Kidney glomerular epithelial cell (primary cell): ENCODE measurements around the gene KRTAP10-12.
A peak's percentile ranks its signal among the peaks of the same experiment; 100 is the strongest.

Experiments
- DNase-seq: peaks from one replicate; lab custom pipeline; 2025; lab: John Stamatoyannopoulos, UW

KRTAP10-12 gene

DNA sequence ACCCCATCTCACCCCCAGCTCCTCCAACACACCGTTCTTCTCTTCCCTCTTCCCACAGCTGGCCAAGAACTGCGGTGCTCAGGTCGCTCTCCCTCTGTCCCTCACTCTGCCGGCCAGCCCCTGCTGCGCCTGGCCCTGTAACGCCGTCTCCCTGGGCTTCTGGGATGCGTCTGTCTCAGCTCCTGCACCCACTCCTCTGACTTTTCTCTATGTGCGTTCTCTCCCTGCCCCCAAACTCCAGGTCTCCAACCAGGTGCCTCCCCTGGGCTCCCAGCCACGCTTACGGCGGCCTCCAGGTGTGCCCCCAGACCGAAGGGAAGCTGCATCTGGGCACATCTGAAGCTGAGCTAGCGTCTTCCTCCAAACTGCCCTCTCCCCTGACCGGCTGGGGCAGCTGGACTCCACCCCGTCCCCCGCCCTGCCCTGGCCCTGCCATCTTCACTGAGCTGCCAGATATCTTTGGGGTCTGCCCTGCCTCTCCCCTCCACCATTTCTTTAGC is 2.6 kb downstream of the KRTAP10-12 start:
- DNase-seq = no peak

DNA sequence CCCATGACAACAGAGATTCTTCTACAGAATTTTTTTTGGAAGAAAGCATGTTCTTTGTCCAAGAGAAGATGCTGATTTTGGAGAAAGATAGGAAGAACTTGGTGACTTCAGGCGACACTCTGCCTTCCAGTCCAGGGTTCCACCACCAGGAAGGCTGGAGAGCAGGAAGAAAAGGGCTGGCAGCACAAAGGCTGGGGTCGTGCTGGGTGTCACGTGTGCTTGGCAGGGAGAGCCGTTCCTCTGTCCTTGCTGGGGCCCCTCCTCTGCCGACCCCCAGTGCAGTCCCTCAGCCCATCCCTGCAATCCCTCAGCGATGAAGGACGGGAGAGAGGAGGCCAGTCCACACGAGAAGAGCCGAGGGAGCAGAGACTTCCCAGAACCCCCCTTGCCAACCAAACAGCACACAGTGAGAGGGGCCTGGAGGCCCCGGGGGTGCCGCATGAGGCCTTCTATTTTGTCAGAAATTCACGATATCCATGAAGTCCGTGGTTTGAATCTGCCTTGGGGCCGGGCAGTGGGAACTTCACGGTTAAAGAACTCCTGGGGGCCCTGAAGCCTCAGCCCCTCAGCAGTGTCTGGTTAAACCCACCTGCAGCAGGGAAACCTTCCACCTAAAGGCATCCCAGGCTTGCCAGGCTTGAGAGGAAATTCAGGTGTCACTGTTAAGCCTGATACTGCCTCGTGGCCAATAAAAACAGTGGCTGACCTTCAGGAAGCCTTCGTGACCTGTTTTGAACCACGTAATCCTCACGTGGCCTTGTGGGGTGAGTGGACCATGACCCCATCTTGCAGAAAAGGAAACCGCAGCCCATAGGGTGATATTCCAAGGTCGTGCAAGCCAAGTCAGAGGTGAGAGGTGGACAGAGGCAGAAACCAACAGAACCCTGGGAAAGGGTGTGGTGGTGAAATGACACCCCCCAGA is 3.4 kb downstream of the KRTAP10-12 start:
- DNase-seq = no peak

DNA sequence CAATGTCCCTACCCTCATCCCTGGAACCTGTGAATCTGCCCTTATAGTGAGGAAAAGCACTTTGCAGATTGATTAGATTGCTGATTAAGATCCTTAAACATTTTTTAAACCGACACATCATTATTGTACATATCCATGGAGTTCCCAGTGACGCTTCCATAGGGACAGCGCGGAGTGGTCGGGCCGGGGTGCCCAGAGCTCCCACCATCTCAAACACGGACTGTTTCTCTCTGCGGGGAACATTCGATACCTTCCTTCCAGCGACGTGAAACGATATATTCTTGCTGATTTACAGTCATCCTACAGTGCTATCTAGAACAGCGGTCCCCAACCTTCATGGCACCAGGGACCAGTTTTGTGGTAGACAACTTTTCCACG is 4.0 kb downstream of the KRTAP10-12 start:
- no peak for DNase-seq

DNA sequence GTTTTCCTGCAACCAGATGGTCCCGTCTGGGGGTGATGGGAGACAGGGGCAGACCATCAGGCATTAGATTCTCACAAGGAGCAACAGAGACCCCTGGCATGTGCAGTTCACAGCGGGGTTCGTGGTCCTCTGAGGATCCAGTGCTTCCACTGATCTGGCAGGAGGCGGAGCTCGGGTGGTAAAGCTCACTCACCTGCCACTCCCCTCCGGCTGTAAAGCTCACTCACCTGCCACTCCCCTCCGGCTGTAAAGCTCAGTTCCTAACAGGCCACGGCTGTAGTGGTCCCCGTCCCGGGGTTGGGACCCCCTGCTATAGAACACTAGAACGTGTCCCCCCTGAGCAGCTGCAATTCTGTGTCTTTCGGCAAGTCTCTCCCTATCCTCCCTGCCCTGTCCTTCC is 4.6 kb downstream of the KRTAP10-12 start:
- no peak for DNase-seq

- no peak for DNase-seq
These were observed 5.4 kb downstream of the KRTAP10-12 start for GRCh38 chr21:44702111-44702972.

DNA sequence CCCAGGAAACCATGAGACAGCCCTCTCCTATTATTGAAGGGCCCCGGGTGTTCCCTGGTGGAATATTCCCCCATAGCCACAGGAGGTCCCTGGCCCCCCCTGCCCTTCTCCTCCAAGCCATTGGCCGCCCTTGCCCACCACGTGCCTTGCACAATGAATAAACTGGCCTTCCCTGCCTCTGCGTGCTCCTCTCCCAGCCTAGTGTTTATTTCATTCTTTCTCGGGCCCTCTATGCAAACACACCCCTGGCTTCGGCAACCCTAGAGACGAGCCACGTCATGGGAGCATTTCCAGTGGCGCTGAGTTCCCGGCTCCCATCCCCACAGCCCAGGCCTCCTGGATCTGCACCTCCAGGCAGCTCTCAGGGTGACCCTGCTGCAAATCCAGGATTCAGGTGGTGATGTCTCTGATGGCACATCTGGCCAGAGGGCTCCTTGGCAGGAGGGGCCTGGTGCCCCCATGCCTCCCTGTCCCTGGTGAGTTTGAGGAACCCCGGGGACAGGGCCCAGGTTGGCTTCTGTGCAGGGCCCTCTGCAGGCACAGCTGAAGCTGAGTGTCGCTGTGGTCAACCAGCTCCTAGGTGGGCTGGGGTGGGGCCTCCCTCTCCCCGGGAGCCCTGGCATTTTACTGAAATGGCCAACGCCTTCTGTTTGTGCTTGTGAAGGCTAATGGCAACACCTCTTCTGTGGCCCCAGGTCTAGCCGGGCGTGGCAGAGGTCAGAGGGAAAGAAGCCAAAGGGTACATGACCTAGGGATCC is 6.2 kb downstream of the KRTAP10-12 start:
- no peak for DNase-seq

GRCh38 chr21:44703731-44704635 is 7.0 kb downstream of the KRTAP10-12 start:
- no peak for DNase-seq

DNA sequence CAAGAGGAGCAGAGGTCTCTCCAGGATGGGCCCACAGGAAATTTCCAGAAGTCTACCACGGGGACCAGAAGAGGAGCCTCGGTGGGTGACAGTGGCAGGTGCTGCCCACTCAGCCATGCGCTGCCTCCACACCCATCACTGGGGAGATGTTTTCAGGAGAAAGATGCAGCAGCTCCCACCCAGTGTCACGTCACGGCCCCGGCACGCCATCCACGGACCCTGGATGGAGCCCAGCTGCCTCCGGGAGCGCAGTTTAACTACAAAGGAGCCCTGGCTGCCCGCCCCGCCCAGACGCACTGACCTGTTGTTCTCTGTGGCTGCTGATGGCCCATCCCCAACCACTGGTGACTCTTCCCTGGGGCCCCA is 7.6 kb downstream of the KRTAP10-12 start:
- no peak for DNase-seq

DNA sequence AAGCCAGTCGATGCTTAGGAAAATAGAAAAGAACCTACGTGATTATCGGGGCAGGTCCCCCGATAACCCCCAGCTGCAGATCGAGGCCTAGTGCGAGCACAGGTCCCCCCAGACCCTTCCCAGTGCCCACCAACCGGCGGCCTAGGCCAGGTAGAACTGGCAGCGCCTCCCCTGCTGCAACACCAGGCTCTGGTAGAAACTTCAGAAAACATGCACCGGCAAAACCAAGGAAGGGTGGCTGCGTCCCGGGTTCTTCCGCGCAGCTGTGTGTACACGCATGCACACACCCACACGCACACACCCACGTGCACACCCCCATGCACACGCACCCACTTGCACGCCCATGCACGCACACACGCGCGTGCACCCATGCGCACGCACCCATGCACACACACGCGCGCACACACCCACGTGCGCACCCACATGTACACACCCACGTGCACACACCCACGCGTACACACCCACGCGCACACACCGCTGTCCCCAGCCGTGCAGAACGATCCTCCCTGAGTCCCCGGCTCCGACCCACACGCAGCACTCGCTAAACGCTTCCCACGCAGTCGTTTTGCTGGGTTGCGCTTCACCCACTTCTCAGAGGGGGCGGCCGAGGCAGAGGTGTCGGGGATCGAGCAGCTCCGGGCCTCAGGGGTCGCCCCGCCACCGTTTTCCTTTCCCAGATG is 9.2 kb downstream of the KRTAP10-12 start:
- no peak for DNase-seq

- no peak for DNase-seq
These were observed 10.0 kb downstream of the KRTAP10-12 start for GRCh38 chr21:44706706-44707581.

DNA sequence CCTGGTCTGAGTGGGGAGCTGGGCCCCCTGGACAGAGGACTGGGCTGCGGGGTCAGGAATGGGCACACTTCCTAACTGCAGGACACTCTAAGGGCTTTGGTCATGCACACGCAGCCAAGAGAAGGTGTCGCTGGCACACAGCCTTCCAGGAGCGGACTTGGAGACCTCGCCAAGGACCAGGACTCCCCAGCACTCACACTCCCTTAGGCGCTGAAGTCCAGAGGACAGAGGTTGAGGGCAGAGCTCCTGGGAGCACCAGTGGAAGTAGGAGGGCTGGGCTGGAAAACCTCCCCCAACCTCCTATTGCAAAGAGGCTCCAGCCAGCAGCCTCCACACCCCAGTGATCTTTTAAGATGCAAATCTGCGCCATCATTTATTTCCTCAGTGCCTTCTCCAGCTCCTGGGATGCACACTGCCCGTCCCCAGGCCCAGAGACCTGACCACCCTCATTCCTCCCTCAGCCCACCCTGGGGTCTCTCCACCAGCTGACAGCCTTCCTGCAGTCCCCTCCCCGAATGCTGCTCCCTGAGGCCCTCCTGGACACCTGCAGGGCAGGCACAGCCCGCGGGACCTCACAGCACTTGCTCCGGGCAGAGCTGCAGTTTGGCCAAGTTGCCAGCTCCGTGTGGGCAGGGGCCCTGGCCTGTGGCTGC is 11.4 kb downstream of the KRTAP10-12 start:
- DNase-seq = no peak

GRCh38 chr21:44708866-44709425 is 12.0 kb downstream of the KRTAP10-12 start:
- DNase-seq = no peak

GRCh38 chr21:44709426-44710293 is 12.7 kb downstream of the KRTAP10-12 start:
- peak; percentile 6 for DNase-seq

- DNase-seq = no peak
These were observed 13.3 kb downstream of the KRTAP10-12 start for GRCh38 chr21:44710294-44710665.

DNA sequence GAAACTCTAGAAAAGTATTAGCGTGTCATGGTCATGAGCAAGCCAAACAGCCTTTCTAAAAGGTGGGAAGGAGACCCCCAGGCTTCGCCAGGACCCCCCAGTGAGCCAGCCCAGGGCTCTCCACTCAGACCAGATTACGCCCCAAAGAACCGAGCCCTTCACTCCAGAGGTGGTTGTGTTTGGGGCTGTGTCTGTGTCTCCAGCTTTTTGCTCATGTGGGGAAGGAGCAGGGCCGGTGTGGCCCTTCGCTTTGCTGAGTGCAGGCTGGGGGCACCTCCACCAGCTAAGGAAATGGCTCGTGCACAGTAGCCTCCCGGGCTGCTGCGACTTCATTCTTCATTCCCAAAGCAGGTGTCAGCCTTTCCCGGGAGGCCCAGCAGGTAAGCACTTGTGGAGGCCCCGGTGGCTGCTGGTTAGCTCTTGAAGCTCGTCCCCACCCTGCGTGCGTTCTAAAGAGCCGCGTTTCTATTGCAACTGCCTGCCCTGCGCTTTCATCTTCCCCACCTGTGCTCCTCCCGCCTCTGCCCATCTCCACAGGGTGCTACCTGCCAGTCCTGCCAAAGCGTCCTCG is 13.9 kb downstream of the KRTAP10-12 start:
- no peak for DNase-seq

DNA sequence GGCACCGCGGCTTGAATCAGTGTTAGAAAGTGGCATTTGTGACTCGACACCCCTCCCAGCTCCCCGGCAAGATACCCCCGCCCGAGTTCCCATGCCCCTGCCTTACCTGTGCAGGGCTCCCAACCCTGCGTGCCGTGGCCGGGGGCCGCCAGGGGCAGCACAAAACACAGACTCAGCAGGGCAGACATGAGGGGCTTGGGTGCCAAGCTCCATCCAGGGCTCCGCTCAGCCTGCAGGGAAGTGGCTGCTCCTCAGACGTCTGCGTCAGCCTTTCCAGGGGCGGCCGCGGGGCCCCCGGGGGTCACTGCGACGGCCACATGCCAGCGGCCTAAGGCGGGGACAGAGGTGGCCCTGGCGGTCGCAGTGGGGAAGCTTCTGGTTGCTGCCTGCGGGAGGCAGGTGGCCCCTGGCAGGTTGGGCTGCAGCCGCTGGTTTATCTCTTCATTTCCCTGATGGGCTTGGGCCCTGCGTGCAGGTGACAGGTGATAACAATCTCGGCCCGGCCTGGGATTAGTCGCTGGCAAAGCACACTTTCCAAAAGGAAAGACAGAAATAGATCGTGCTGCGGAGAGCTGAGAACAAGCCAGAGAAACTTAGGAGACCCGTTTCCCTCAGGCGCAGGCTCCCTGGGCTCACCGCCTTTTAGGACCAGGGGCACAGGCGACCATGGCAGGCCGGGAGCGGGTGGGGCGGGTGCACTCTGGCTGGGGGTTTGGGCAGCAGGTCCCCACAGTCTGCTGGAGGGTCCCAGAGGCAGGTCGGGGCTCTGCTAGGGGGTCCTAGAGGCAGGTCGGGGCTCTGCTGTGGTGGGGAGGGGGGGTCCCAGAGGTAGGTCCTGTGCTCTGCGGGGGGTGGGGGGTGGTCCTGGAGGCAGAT is 14.6 kb downstream of the KRTAP10-12 start, which contains the start of gene TSPEAR:
Gene TSPEAR (minus strand): TSS at position 246 of the 876 bp plus-strand sequence. CDS start 58 bp downstream, at position 188.
- DNase-seq = no peak
